ENCODE results near the gene TAF13. TPM values are rescaled to one million over a fixed set of nuclear protein-coding genes. Genes with fewer than 3 reads are reported as not detected.

The TAF13 gene
- total and polyA plus RNA-seq, 9 of the 15 experiments (the other 6 are each of a cell fraction or from before 2014, with no cell fraction given): 14.9 to 77.2 (median 38.7) TPM

DNA sequence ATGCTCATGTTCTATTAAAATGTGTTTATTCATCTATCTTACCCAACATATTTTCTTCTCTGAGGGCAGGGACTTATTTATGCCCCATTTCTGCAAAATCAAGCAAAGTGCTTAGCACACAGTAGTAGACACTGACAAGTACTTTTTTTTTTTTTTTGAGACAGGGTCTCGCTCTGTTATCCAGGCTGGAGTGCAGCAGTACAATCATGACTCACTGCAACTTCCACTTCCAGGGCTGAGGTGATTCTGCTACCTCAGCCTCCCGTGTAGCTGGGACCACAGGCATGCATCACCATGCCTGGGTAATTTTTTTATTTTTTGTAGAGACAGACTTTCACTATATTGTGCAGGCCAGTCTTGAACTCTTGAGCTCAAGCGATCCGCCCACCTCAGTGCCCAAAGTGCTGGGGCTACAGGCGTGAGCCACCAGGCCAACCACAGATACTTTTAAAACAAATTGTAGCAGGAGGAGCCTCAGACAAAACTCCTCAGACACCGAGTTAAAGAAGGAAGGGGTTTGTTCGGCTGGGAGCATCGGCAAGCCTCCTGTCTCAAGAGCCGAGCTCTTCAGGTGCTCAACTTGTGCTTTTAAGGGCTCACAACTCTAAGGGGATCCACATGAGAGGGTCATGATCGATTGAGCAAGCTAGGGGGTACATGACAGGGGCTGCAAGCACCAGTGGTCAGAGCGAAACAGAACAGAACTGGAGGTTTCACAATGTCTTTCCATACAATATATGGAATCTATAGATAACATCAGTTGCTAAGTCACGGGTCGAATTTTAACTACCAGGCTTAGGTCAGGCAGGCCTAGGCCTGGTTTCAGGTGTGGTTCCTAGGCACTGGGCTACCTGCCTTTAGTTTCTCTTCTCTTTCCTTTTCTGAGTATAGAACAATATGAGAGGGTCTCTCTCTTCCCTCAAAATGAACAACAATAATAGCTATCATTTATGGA lies 9.0 kb upstream of the TAF13 start (continued):
- TF ChIP-seq, protein P1, sequence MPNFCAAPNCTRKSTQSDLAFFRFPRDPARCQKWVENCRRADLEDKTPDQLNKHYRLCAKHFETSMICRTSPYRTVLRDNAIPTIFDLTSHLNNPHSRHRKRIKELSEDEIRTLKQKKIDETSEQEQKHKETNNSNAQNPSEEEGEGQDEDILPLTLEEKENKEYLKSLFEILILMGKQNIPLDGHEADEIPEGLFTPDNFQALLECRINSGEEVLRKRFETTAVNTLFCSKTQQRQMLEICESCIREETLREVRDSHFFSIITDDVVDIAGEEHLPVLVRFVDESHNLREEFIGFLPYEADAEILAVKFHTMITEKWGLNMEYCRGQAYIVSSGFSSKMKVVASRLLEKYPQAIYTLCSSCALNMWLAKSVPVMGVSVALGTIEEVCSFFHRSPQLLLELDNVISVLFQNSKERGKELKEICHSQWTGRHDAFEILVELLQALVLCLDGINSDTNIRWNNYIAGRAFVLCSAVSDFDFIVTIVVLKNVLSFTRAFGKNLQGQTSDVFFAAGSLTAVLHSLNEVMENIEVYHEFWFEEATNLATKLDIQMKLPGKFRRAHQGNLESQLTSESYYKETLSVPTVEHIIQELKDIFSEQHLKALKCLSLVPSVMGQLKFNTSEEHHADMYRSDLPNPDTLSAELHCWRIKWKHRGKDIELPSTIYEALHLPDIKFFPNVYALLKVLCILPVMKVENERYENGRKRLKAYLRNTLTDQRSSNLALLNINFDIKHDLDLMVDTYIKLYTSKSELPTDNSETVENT (CRISPR knock-in tag; IDR thresholded peaks at IDR 0.05): no peak
- TF ChIP-seq BRD9 (IDR thresholded peaks at IDR 0.05; ENCODE audit: low read depth, partially characterized antibody) (no peak), KLF6 (CRISPR knock-in tag; IDR thresholded peaks at IDR 0.05; ENCODE audit: borderline replicate concordance) (no peak), NFE2 (IDR thresholded peaks at IDR 0.05; ENCODE audit: low read depth) (peak; percentile 79), ZBTB7A (IDR thresholded peaks at IDR 0.05; ENCODE audit: borderline replicate concordance, control insufficient read depth, low read depth, low read length) (0 out of 2 replicates have a peak, but pooled peaks have one; percentile 6), SNIP1 (IDR thresholded peaks at IDR 0.05; ENCODE audit: low read depth) (no peak), SIX5 (IDR thresholded peaks at IDR 0.05; ENCODE audit: borderline replicate concordance in 1 of 2, insufficient read depth in 1 of 2, low read depth in 1 of 2, low read length in 2 of 2) (no peak), ZEB2 (IDR thresholded peaks at IDR 0.05) (0 out of 2 replicates have a peak, but pooled peaks have one; percentile 26), DACH1 (IDR thresholded peaks at IDR 0.05; ENCODE audit: partially characterized antibody) (no peak), EHMT2 (IDR thresholded peaks at IDR 0.05) (no peak), ZFP1 (CRISPR knock-in tag; IDR thresholded peaks at IDR 0.05) (no peak), ZNF507 (tag; conservative IDR thresholded peaks at IDR 0.05) (no peak), SMC3 (conservative IDR thresholded peaks at IDR 0.05; ENCODE audit: insufficient read depth, low read depth, low read length) (no peak), FOXM1 (IDR thresholded peaks at IDR 0.05; ENCODE audit: low read depth) (no peak), FOXM1 (CRISPR knock-in tag; IDR thresholded peaks at IDR 0.05; ENCODE audit: low read depth) (no peak), ZNF133 (CRISPR knock-in tag; IDR thresholded peaks at IDR 0.05) (no peak), SMARCA5 (IDR thresholded peaks at IDR 0.05) (peak; percentile 52; the same call in 1 of the 2 replicates), SP2 (IDR thresholded peaks at IDR 0.05; ENCODE audit: extremely low read depth, low read depth, low read length, poor library complexity, severe bottlenecking) (no peak), HLTF (IDR thresholded peaks at IDR 0.05) (no peak), NFRKB (IDR thresholded peaks at IDR 0.05; ENCODE audit: low read depth) (no peak), TSC22D4 (tag; IDR thresholded peaks at IDR 0.05) (no peak)
- TF ChIP-seq, protein P2, sequence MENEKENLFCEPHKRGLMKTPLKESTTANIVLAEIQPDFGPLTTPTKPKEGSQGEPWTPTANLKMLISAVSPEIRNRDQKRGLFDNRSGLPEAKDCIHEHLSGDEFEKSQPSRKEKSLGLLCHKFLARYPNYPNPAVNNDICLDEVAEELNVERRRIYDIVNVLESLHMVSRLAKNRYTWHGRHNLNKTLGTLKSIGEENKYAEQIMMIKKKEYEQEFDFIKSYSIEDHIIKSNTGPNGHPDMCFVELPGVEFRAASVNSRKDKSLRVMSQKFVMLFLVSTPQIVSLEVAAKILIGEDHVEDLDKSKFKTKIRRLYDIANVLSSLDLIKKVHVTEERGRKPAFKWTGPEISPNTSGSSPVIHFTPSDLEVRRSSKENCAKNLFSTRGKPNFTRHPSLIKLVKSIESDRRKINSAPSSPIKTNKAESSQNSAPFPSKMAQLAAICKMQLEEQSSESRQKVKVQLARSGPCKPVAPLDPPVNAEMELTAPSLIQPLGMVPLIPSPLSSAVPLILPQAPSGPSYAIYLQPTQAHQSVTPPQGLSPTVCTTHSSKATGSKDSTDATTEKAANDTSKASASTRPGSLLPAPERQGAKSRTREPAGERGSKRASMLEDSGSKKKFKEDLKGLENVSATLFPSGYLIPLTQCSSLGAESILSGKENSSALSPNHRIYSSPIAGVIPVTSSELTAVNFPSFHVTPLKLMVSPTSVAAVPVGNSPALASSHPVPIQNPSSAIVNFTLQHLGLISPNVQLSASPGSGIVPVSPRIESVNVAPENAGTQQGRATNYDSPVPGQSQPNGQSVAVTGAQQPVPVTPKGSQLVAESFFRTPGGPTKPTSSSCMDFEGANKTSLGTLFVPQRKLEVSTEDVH (IDR thresholded peaks at IDR 0.05; ENCODE audit: low read depth, partially characterized antibody): no peak
- TF ChIP-seq, protein P3, sequence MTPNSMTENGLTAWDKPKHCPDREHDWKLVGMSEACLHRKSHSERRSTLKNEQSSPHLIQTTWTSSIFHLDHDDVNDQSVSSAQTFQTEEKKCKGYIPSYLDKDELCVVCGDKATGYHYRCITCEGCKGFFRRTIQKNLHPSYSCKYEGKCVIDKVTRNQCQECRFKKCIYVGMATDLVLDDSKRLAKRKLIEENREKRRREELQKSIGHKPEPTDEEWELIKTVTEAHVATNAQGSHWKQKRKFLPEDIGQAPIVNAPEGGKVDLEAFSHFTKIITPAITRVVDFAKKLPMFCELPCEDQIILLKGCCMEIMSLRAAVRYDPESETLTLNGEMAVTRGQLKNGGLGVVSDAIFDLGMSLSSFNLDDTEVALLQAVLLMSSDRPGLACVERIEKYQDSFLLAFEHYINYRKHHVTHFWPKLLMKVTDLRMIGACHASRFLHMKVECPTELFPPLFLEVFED (CRISPR knock-in tag; conservative IDR thresholded peaks at IDR 0.05): no peak
